HCT116 (cell line): ENCODE measurements around the gene RPTOR. TPM values are rescaled to one million over a fixed set of nuclear protein-coding genes. Genes with fewer than 3 reads are reported as not detected.

Experiments
- ATAC-seq: fragments of 200-7000 bp; cut with Tn5 transposase; 2 replicates; pipeline ENCODE4 v1.9.1; 2020; ENCODE audit warnings: mild to moderate bottlenecking, moderate library complexity
- BruUV-seq: library from RNA; stranded (reverse); fragments of 400-500 nt; replicated peaks from 2 replicates; lab custom pipeline; 2021; lab: Mats Ljungman, UMichigan
- CTCF ChIA-PET: fragments of 300-600 bp; sonication (Branson Sonifier 250); formaldehyde crosslinking; loops from one replicate; lab custom pipeline; 2021; ENCODE audit warnings: antibody characterized with exemption; lab: Charles Lee
- POLR2A ChIA-PET: fragments of 300-600, 350-600 bp; sonication (Branson Sonifier 250); formaldehyde crosslinking; loops from one replicate; lab custom pipeline; 2021; ENCODE audit warnings: antibody characterized with exemption; lab: Charles Lee
- RAD21 ChIA-PET, 2 experiments: fragments of 300-600 bp; sonication (Branson Sonifier 250); formaldehyde crosslinking; loops; one replicate each; lab custom pipeline; 2023; ENCODE audit warnings: low total read pairs in 2 of 2; ENCODE audit not compliant: uncharacterized antibody in 2 of 2, unreplicated experiment in 2 of 2, low non-redundant PET in 1 of 2; lab: Charles Lee
- DNase-seq: peaks from one replicate; pipeline ENCODE4 v3.0.0-alpha.2; 2010; ENCODE audit warnings: low read depth, low spot score
- H2AFZ ChIP-seq: fragments of 200-600 bp; shearing (Covaris generic), sonication (generic); 2 replicates; pipeline ENCODE4 v1.6.1; 2017; ENCODE audit warnings: low read depth, mixed run types, mixed read lengths, antibody characterized with exemption, low read length; ENCODE audit not compliant: poor library complexity, severe bottlenecking
- H3K27ac ChIP-seq: 2 replicates; pipeline ENCODE4 v1.5.1; 2012; ENCODE audit warnings: low read depth, low read length
- H3K27me3 ChIP-seq: fragments of 200-600 bp; sonication (generic); 2 replicates; pipeline ENCODE4 v1.6.1; 2016; ENCODE audit warnings: mixed run types, low read length, mixed read lengths; ENCODE audit not compliant: insufficient read depth
- H3K36me3 ChIP-seq, 2 experiments: fragments of 200-500 bp in 1 of 2; fragments of 200-600 bp in 1 of 2; sonication (Bioruptor generic) in 1 of 2; sonication (generic) in 1 of 2; 2 replicates each; pipeline versions ENCODE4 v1.5.1 to v1.6.1; 2014 to 2016; ENCODE audit warnings: low read length in 2 of 2, inconsistent platforms in 1 of 2, mixed read lengths in 1 of 2, mixed run types in 1 of 2; ENCODE audit not compliant: insufficient read depth in 2 of 2, control insufficient read depth in 1 of 2
- H3K4me1 ChIP-seq, 2 experiments: fragments of 200-600 bp in 1 of 2; sonication (generic) in 1 of 2; 2 replicates each; pipeline versions ENCODE4 v1.5.1 to v1.6.1; 2012 to 2017; ENCODE audit warnings: low read length in 2 of 2, inconsistent platforms in 1 of 2, mild to moderate bottlenecking in 1 of 2, mixed read lengths in 1 of 2, mixed run types in 1 of 2, moderate library complexity in 1 of 2; ENCODE audit not compliant: insufficient read depth in 2 of 2, control insufficient read depth in 1 of 2
- H3K4me2 ChIP-seq: fragments of 200-600 bp; sonication (generic); 2 replicates; pipeline ENCODE4 v1.6.1; 2017; ENCODE audit warnings: mixed run types, low read length, mixed read lengths
- H3K4me3 ChIP-seq, 2 experiments: fragments of 200-600 bp in 1 of 2; sonication (generic) in 1 of 2; replicated peaks in 1 of 2; 2 replicates each; pipeline ENCODE4 v1.5.1; 2011 to 2016; ENCODE audit warnings: low read length in 2 of 2, control low read depth in 1 of 2, low read depth in 1 of 2, mild to moderate bottlenecking in 1 of 2, mixed read lengths in 1 of 2, mixed run types in 1 of 2
- H3K79me2 ChIP-seq: fragments of 200-600 bp; sonication (generic); 2 replicates; pipeline ENCODE4 v1.6.1; 2017; ENCODE audit warnings: mild to moderate bottlenecking, mixed run types, low read length, moderate library complexity, mixed read lengths; ENCODE audit not compliant: insufficient read depth
- H3K9ac ChIP-seq: fragments of 200-600 bp; sonication (generic); 2 replicates; pipeline ENCODE4 v1.6.1; 2016; ENCODE audit warnings: low read length, mixed read lengths
- H3K9me2 ChIP-seq: fragments of 200-600 bp; sonication (generic), shearing (Covaris generic); 2 replicates; pipeline ENCODE4 v1.6.1; 2017; ENCODE audit warnings: mixed run types, mild to moderate bottlenecking, moderate library complexity; ENCODE audit not compliant: insufficient read depth
- H3K9me3 ChIP-seq, 2 experiments: fragments of 200-500 bp in 1 of 2; fragments of 200-600 bp in 1 of 2; sonication (Bioruptor generic) in 1 of 2; sonication (generic) in 1 of 2; 2 replicates each; pipeline ENCODE4 v1.6.1; 2014 to 2017; ENCODE audit warnings: low read length in 2 of 2, mixed read lengths in 2 of 2, inconsistent platforms in 1 of 2, low read depth in 1 of 2, mild to moderate bottlenecking in 1 of 2, mixed run types in 1 of 2, moderate library complexity in 1 of 2; ENCODE audit not compliant: control insufficient read depth in 1 of 2, insufficient read depth in 1 of 2
- H4K20me1 ChIP-seq: fragments of 200-600 bp; sonication (generic), shearing (Covaris generic); 2 replicates; pipeline ENCODE4 v1.6.1; 2017; ENCODE audit warnings: mixed run types, mild to moderate bottlenecking, moderate library complexity; ENCODE audit not compliant: insufficient read depth
- CBX3 ChIP-seq: IDR thresholded peaks from 2 replicates; pipeline ENCODE4 v1.6.1; 2012; ENCODE audit warnings: low read depth
- ELF1 ChIP-seq: IDR thresholded peaks from 2 replicates; pipeline ENCODE4 v1.6.1; 2012; ENCODE audit warnings: low read depth, borderline replicate concordance
- EZH2phosphoT487 ChIP-seq: fragments of 200-600 bp; IDR thresholded peaks from 2 replicates; pipeline ENCODE4 v1.6.1; 2018; ENCODE audit warnings: antibody characterized with exemption, borderline replicate concordance
- MAX ChIP-seq: IDR thresholded peaks from 2 replicates; pipeline ENCODE4 v1.6.1; 2012
- POLR2A ChIP-seq: IDR thresholded peaks from 2 replicates; pipeline ENCODE4 v1.7.0; 2011; ENCODE audit warnings: borderline replicate concordance; ENCODE audit not compliant: insufficient read depth, insufficient read length; ENCODE audit errors: extremely low read depth
- POLR2AphosphoS5 ChIP-seq: IDR thresholded peaks from 2 replicates; pipeline ENCODE4 v1.6.1; 2011; ENCODE audit warnings: mild to moderate bottlenecking, low read depth, low read length, moderate library complexity
- RAD21 ChIP-seq: IDR thresholded peaks from 2 replicates; pipeline ENCODE4 v1.6.1; 2012; ENCODE audit warnings: low read depth, mild to moderate bottlenecking
- REST ChIP-seq: IDR thresholded peaks from 2 replicates; pipeline ENCODE4 v1.6.1; 2012; ENCODE audit warnings: low read depth
- SP1 ChIP-seq: IDR thresholded peaks from 2 replicates; pipeline ENCODE4 v1.6.1; 2012; ENCODE audit warnings: low read depth
- SRF ChIP-seq: IDR thresholded peaks from 2 replicates; pipeline ENCODE4 v1.6.1; 2012; ENCODE audit warnings: low read depth
- TCF7L2 ChIP-seq: IDR thresholded peaks from 2 replicates; pipeline ENCODE4 v1.7.0; 2011; ENCODE audit warnings: borderline replicate concordance, inconsistent platforms; ENCODE audit not compliant: insufficient read depth, insufficient read length; ENCODE audit errors: extremely low read depth
- YY1 ChIP-seq: IDR thresholded peaks from 2 replicates; pipeline ENCODE4 v1.6.1; 2011; ENCODE audit warnings: low read length, low read depth, moderate library complexity, mild to moderate bottlenecking; ENCODE audit not compliant: insufficient replicate concordance; ENCODE audit errors: extremely low read depth
- ZFX ChIP-seq: fragments of 450-650 bp; IDR thresholded peaks from 2 replicates; pipeline ENCODE4 v1.6.1; 2017
- ZNF274 ChIP-seq: fragments of 200-500 bp; sonication (Bioruptor generic); IDR thresholded peaks from 2 replicates; pipeline ENCODE4 v1.6.1; 2014; ENCODE audit warnings: mild to moderate bottlenecking, low read depth, low read length, inconsistent platforms
- intact Hi-C: fragments of 100-400 bp; cut with micrococcal nuclease; formaldehyde crosslinking; loops from 2 replicates; pipeline ENCODE4 v1.10.0; 2022
- total RNA-seq: library from RNA; stranded (reverse); gene quantifications from one replicate; pipeline ENCODE4 v1.2.1, GENCODE V29; 2021; ENCODE audit not compliant: unreplicated experiment
- TF ChIP-seq, protein P1 (sequence below): IDR thresholded peaks from 2 replicates; pipeline ENCODE4 v1.6.1; 2011; ENCODE audit warnings: mild to moderate bottlenecking, low read length, moderate library complexity; ENCODE audit not compliant: insufficient replicate concordance; ENCODE audit errors: extremely low read depth
- TF ChIP-seq, protein P2 (sequence below), 3 experiments: fragments of 200-600 bp in 1 of 3; sonication (generic) in 1 of 3; IDR thresholded peaks in 2 of 3; conservative IDR thresholded peaks in 1 of 3; 2 replicates each; pipeline ENCODE4 v1.5.1; 2012 to 2017; ENCODE audit warnings: low read depth in 2 of 3, low read length in 2 of 3, antibody characterized with exemption in 1 of 3, borderline replicate concordance in 1 of 3, control low read depth in 1 of 3, mild to moderate bottlenecking in 1 of 3, mixed read lengths in 1 of 3, mixed run types in 1 of 3, moderate library complexity in 1 of 3; ENCODE audit not compliant: insufficient read depth in 1 of 3
- TF ChIP-seq, protein P3 (sequence below): IDR thresholded peaks from 2 replicates; pipeline ENCODE4 v1.6.1; 2012

RPTOR gene
- total RNA-seq, 1 experiment from 2014 or later: 69.5 TPM

GRCh38 chr17:80619535-80620235, 75.0 kb downstream of the RPTOR start:
- peak; percentile 96 for ATAC-seq
- peak overlapping the region; percentile 78 for H3K4me2 ChIP-seq
- no TSS peak for BruUV-seq
- no peak for TF ChIP-seq ELF1
- TF ChIP-seq SP1: peak; percentile 74
- TF ChIP-seq POLR2AphosphoS5: peak; percentile 52
- no peak for TF ChIP-seq POLR2A
- no peak for TF ChIP-seq YY1
- TF ChIP-seq ZNF274: no peak
- TF ChIP-seq, protein P1, sequence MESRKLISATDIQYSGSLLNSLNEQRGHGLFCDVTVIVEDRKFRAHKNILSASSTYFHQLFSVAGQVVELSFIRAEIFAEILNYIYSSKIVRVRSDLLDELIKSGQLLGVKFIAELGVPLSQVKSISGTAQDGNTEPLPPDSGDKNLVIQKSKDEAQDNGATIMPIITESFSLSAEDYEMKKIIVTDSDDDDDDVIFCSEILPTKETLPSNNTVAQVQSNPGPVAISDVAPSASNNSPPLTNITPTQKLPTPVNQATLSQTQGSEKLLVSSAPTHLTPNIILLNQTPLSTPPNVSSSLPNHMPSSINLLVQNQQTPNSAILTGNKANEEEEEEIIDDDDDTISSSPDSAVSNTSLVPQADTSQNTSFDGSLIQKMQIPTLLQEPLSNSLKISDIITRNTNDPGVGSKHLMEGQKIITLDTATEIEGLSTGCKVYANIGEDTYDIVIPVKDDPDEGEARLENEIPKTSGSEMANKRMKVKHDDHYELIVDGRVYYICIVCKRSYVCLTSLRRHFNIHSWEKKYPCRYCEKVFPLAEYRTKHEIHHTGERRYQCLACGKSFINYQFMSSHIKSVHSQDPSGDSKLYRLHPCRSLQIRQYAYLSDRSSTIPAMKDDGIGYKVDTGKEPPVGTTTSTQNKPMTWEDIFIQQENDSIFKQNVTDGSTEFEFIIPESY: no peak
- no peak for TF ChIP-seq SRF
- TF ChIP-seq TCF7L2: no peak
- TF ChIP-seq ZFX: no peak
- no peak for TF ChIP-seq EZH2phosphoT487
- TF ChIP-seq CBX3: peak; percentile 47; the same call in 1 of the 2 replicates
- TF ChIP-seq, protein P2, sequence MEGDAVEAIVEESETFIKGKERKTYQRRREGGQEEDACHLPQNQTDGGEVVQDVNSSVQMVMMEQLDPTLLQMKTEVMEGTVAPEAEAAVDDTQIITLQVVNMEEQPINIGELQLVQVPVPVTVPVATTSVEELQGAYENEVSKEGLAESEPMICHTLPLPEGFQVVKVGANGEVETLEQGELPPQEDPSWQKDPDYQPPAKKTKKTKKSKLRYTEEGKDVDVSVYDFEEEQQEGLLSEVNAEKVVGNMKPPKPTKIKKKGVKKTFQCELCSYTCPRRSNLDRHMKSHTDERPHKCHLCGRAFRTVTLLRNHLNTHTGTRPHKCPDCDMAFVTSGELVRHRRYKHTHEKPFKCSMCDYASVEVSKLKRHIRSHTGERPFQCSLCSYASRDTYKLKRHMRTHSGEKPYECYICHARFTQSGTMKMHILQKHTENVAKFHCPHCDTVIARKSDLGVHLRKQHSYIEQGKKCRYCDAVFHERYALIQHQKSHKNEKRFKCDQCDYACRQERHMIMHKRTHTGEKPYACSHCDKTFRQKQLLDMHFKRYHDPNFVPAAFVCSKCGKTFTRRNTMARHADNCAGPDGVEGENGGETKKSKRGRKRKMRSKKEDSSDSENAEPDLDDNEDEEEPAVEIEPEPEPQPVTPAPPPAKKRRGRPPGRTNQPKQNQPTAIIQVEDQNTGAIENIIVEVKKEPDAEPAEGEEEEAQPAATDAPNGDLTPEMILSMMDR (IDR thresholded peaks at IDR 0.05 in 2 of 3, conservative IDR thresholded peaks at IDR 0.05 in 1 of 3; ENCODE audit: borderline replicate concordance in 1 of 3, insufficient read depth in 1 of 3, low read depth in 2 of 3, low read length in 2 of 3): no peak
- no peak for TF ChIP-seq REST
- peak; percentile 48; the same call in 1 of the 2 replicates for TF ChIP-seq MAX
- TF ChIP-seq, protein P3, sequence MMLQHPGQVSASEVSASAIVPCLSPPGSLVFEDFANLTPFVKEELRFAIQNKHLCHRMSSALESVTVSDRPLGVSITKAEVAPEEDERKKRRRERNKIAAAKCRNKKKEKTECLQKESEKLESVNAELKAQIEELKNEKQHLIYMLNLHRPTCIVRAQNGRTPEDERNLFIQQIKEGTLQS: no peak
- TF ChIP-seq RAD21: peak; percentile 23; the same call in 1 of the 2 replicates

More at GRCh38 chr17:80619535-80620235, 75.0 kb downstream of the RPTOR start:
- H4K20me1 ChIP-seq: peaks cover 4% of the 10 kb centered on the region; the same call in 1 of the 2 replicates
- no peaks in the 10 kb centered on the region for H3K27me3 ChIP-seq
- intact Hi-C loops: no loop called here
- ChIA-PET RAD21 (interaction anchor here in 1 of 2 experiments (0.6 kb wide), 1 partner anchor 273 kb away, joined by 5 read pairs; no protein-coding TSS in a partner anchor), CTCF (interaction anchor here (0.6 to 1.7 kb wide), 6 partner anchors 29 to 1219 kb away, joined by 3 to 6 read pairs (median 4); no protein-coding TSS in a partner anchor), POLR2A (interaction anchor here (0.5 to 1.3 kb wide), 5 partner anchors 10 to 603 kb away, joined by 3 to 5 read pairs (median 3); partner anchors contain the start of gene CEP131)
- peaks cover 7 to 14% of the 10 kb centered on the region in 2 experiments for H3K4me1 ChIP-seq
- no peaks in the 10 kb centered on the region for H3K9me2 ChIP-seq
- H3K4me3 ChIP-seq: peak overlapping the region; percentile 20 to 46
- no peaks in the 10 kb centered on the region for H3K36me3 ChIP-seq
- no peaks in the 10 kb centered on the region for H3K9me3 ChIP-seq
- peaks cover 11% of the 10 kb centered on the region for H3K79me2 ChIP-seq
- H3K27ac ChIP-seq: peak overlapping the region; percentile 74
- peak; percentile 84 for DNase-seq
- no peak overlapping the region for H2AFZ ChIP-seq
- H3K9ac ChIP-seq: peak overlapping the region; percentile 58
